Measurements from ENCODE around the gene ALPK3. TPM values are rescaled to one million over a fixed set of nuclear protein-coding genes. Genes with fewer than 3 reads are reported as not detected.
A peak's percentile ranks its signal among the peaks of the same experiment; 100 is the strongest.

Gene ALPK3
- total RNA-seq, 3 donors from 2014 or later (not counting 1 experiment from before 2014, with no cell fraction given): 0.35 to 1.1 (median 0.63) TPM

DNA sequence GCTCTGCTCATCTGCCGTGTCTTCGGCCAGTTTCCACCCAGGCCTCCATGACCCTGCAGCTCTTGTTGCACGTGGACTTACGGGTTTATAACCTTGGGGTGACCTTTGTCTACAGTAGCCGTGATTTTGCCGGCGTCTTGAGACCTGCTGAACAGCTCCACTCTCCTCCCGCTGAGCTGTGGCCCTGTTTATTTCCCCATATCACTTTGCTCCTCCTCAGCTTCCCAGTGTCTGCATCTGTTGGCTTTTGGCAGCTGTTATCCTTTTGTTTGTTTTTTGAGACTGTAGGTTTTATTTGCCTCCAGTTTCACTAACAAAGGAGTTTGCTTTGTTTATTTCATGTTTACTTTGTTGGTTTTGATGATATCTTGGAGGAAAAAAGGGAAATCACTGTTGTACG lies 38.0 kb downstream of the ALPK3 start:
- Mint-ChIP-seq H3K27me3 (ENCODE audit: low read depth in 2 of 2) (no peaks in the 10 kb centered on the region), H3K36me3 (no peaks in the 10 kb centered on the region)
- intact Hi-C loops (cut with micrococcal nuclease): no loop called here

DNA sequence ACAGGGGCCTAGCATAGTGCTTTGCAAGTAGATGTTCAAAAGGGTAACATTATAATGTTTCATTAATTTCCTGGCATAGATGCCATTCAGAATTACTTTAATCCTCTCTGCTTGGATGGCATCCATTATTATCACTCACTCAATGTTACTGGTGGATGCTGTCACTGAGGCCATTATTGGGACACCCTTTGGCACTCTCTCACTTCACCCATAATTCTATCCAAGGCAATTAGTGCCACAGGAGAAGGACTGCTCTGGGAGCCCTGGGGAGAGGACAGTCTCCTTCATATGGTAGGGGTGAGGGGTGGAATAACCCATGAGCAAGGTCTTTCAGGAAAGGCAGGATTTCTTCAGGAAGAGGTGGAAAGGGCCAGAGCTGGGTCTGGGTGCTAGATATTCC lies 38.6 kb downstream of the ALPK3 start:
- Mint-ChIP-seq H3K27ac (no peak overlapping the region), H3K27me3 (ENCODE audit: low read depth in 2 of 2) (no peaks in the 10 kb centered on the region), H3K36me3 (no peaks in the 10 kb centered on the region), H3K9me3 (no peaks in the 10 kb centered on the region), H3K4me1 (no peaks in the 10 kb centered on the region), H3K4me3 (no peak overlapping the region)
- Histone ChIP-seq H3K9me3 (ENCODE audit: control insufficient read depth, insufficient read depth, low read length) (no peaks in the 10 kb centered on the region), H3K27me3 (ENCODE audit: control insufficient read depth, insufficient read depth, low read length) (no peaks in the 10 kb centered on the region), H3K36me3 (ENCODE audit: control insufficient read depth, insufficient read depth, low read length) (no peaks in the 10 kb centered on the region), H3K4me1 (ENCODE audit: control insufficient read depth, insufficient read depth, low read length) (no peaks in the 10 kb centered on the region), H3K27ac (ENCODE audit: low read length) (no peak overlapping the region), H3K4me3 (ENCODE audit: low read length) (no peak overlapping the region)
- no peak for ATAC-seq
- DNase-seq: no peak
- intact Hi-C loops (cut with micrococcal nuclease): no loop called here
- TF ChIP-seq, protein P1, sequence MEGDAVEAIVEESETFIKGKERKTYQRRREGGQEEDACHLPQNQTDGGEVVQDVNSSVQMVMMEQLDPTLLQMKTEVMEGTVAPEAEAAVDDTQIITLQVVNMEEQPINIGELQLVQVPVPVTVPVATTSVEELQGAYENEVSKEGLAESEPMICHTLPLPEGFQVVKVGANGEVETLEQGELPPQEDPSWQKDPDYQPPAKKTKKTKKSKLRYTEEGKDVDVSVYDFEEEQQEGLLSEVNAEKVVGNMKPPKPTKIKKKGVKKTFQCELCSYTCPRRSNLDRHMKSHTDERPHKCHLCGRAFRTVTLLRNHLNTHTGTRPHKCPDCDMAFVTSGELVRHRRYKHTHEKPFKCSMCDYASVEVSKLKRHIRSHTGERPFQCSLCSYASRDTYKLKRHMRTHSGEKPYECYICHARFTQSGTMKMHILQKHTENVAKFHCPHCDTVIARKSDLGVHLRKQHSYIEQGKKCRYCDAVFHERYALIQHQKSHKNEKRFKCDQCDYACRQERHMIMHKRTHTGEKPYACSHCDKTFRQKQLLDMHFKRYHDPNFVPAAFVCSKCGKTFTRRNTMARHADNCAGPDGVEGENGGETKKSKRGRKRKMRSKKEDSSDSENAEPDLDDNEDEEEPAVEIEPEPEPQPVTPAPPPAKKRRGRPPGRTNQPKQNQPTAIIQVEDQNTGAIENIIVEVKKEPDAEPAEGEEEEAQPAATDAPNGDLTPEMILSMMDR (IDR thresholded peaks at IDR 0.05): no peak

More for the DNA sequence above, 38.0 kb downstream of the ALPK3 start:
- ATAC-seq (no peak), DNase-seq (no peak)
- no peaks in the 10 kb centered on the region for H3K4me1 Mint-ChIP-seq
- H3K36me3 ChIP-seq (ENCODE audit: control insufficient read depth, insufficient read depth, low read length): no peaks in the 10 kb centered on the region
- no peak overlapping the region for H3K27ac Mint-ChIP-seq
- H3K27ac ChIP-seq (ENCODE audit: low read length): no peak overlapping the region
- no peaks in the 10 kb centered on the region for H3K9me3 Mint-ChIP-seq
- H3K27me3 ChIP-seq (ENCODE audit: control insufficient read depth, insufficient read depth, low read length): no peaks in the 10 kb centered on the region
- no peak overlapping the region for H3K4me3 ChIP-seq (ENCODE audit: low read length)
- no peaks in the 10 kb centered on the region for H3K4me1 ChIP-seq (ENCODE audit: control insufficient read depth, insufficient read depth, low read length)
- no peak overlapping the region for H3K4me3 Mint-ChIP-seq
- WGBS (ENCODE audit: insufficient coverage): 92% methylated on average over 9 of the region's 9 CpGs
- TF ChIP-seq, protein P1 (IDR thresholded peaks at IDR 0.05): no peak
- no peaks in the 10 kb centered on the region for H3K9me3 ChIP-seq (ENCODE audit: control insufficient read depth, insufficient read depth, low read length)

DNA sequence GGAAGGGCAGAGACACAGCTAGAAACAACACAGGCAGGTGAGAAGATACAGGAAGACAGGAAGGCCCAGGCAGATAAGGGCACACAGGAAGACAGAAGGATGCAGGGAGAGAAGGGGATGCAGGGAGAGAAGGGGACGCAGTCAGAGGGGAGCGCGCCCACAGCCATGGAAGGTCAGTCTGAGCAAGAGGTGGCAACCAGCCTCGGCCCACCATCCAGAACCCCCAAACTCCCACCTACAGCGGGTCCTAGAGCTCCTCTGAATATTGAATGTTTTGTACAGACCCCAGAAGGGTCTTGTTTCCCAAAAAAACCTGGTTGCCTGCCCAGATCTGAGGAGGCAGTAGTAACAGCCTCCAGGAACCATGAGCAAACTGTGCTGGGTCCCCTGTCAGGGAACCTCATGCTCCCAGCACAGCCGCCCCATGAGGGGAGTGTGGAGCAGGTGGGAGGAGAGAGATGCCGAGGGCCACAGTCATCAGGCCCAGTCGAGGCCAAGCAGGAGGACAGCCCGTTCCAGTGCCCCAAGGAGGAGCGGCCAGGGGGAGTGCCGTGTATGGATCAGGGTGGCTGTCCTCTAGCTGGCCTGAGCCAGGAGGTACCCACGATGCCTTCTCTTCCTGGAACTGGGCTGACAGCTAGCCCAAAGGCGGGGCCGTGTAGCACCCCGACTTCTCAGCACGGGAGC lies 39.7 kb downstream of the ALPK3 start:
- intact Hi-C loops (cut with micrococcal nuclease): no loop called here
- Histone ChIP-seq H3K36me3 (ENCODE audit: control insufficient read depth, insufficient read depth, low read length) (no peaks in the 10 kb centered on the region), H3K27me3 (ENCODE audit: control insufficient read depth, insufficient read depth, low read length) (no peaks in the 10 kb centered on the region), H3K4me3 (ENCODE audit: low read length) (no peak overlapping the region), H3K9me3 (ENCODE audit: control insufficient read depth, insufficient read depth, low read length) (no peaks in the 10 kb centered on the region), H3K27ac (ENCODE audit: low read length) (no peak overlapping the region), H3K4me1 (ENCODE audit: control insufficient read depth, insufficient read depth, low read length) (no peaks in the 10 kb centered on the region)
- H3K27me3 Mint-ChIP-seq (ENCODE audit: low read depth in 2 of 2): no peaks in the 10 kb centered on the region
- DNase-seq: no peak
- TF ChIP-seq, protein P1 (IDR thresholded peaks at IDR 0.05): no peak
- peak overlapping the region in 1 of 2 donors; percentile 8 for H3K27ac Mint-ChIP-seq
- no peak overlapping the region for H3K4me3 Mint-ChIP-seq
- H3K36me3 Mint-ChIP-seq: no peaks in the 10 kb centered on the region
- 87% methylated on average over 14 of the region's 16 CpGs for WGBS (ENCODE audit: insufficient coverage)
- H3K4me1 Mint-ChIP-seq: no peaks in the 10 kb centered on the region
- ATAC-seq: no peak
- no peaks in the 10 kb centered on the region for H3K9me3 Mint-ChIP-seq

Measured in natural killer cell (primary cell).